Stimulated activated CD8-positive, alpha-beta memory T cell treated with anti-CD3 and anti-CD28 coated beads, Interleukin-15, amount 100 ng/mL, for 4 hours (primary cell): ENCODE data around the gene PIBF1.
"Not testable (repeated sequence)": the region's sequence is repeated elsewhere in the genome, so short reads cannot be mapped to it uniquely, and the experiment has no call there.

ENCODE experiments used
- DNase-seq, 2 donors: peaks; one replicate each; pipeline ENCODE4 v3.0.0-alpha.2; 2020; ENCODE audit warnings: low read depth in 2 of 2

The PIBF1 gene

DNA sequence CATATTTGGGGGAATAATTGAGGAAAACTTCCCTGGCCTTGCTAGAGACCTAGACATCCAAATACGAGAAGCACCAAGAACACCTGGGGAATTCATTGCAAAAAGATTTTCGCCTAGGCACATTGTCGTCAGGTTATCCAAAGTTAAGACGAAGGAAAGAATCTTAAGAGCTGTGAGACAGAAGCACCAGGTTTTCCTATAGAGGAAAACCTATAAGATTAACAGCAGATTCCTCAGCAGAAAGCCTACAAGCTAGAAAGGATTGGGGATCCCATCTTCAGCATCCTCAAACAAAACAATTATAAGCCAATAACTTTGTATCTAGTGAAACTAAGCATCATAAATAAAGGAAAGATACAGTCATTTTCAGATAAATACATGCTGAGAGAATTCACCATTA lies 114.9 kb downstream of the PIBF1 start:
- DNase-seq = no peak

DNA sequence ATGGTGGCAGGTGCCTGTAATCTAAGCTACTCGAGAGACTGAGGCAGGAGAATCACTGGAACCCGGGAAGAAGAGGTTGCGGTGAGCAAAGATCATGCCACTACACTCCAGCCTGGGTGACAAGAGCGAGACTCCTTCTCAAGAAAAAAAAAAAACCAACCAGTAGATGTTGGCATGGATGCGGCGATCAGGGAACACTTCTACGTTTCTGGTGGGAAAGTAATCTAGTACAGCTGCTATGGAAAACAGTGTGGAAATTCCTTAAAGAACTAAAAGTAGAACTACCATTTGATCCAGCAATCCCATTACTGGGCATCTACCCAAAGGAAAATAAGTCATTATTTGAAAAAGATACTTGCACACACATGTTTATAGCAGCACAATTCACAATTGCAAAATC lies 119.6 kb downstream of the PIBF1 start:
- not testable (repeated sequence) for DNase-seq

DNA sequence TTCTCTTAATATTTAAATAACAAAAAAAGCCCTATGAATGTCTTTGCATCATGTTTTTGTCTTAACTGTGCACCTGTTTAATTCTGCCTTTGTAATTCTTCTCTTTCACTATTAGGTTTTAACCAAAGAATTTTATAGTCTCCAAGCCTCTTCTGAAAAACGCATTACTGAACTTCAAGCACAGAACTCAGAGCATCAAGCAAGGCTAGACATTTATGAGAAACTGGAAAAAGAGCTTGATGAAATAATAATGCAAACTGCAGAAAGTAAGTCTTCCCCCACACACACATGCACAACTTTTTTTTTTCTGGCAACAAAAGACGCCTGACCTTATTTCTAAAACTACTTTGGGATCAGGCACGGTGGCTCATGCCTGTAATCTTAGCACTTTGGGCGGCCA lies 126.5 kb downstream of the PIBF1 start:
- no peak for DNase-seq

DNA sequence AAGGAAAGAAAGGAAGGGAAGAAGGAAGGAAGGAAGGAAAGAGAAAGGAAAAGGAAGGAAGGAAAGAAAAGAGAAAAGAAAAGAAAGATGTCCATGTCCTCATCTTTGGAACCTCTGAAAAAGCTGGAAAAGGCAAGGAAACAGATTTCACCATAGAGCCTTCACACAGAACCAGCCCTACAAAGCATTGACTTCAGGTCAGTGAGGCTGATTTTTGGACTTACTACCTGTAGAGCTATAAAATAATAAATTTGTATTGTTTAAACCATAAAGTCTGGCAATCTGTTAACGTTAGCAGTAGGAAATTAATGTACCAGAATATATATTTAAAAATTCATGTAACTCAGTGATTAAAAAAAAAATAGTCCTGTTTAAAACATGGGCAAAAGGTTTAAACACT lies 130.0 kb downstream of the PIBF1 start:
- DNase-seq = no peak

DNA sequence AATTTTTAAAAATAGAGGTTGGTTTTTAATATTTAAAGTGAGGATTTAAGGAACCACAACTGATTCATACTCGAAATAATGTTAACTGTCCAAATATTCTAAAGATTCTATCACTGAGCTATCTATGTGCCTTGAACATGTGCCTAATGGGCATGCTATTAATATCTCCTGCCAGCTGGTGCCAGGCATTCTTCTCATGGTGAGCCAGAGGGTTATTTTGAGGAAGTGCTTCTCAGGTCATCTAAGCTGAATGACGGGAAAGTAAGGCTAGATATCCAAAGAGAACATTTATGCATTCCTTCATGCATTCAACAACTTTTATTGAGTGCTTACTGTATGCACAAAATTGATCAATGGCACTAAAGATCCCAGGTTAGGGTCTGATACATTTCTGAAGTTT lies 138.2 kb downstream of the PIBF1 start:
- no peak for DNase-seq

DNA sequence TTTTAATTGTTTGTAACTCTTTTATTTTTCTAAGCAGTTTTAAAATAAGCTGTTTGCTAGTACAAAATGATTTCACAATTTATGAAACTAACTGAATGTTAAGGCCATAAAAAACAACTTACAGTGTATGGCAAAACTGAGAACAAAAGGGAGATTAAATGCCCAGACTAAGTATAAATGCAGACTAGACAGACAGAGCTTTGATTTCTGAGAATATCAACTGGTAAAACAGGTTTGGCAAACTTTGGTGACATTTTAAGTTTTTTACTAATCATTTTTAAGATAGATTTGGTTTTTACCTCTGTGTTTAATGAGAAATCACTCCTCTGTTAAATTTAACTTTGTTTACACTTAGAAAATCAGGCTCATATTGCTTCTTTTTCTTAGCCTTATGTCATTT lies 149.4 kb downstream of the PIBF1 start:
- no peak for DNase-seq

DNA sequence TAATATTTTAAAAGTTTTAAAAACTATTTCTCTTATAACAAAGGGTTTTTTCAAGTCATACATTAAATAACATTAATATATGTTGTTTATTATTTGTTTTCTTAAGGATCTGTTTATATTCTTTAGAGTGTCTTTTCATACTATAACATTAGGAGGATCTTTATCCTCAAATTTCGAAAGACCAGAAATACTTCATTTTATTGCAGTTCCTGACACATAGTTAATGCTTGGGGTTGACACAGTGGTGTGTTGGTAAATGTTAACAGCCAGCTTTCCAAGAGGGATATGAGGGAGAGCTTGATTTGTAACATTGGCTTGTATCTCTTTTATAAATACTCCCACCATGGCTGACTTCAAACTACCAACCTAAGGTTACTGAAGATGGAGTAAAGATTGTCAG lies 150.3 kb downstream of the PIBF1 start:
- no peak for DNase-seq

DNA sequence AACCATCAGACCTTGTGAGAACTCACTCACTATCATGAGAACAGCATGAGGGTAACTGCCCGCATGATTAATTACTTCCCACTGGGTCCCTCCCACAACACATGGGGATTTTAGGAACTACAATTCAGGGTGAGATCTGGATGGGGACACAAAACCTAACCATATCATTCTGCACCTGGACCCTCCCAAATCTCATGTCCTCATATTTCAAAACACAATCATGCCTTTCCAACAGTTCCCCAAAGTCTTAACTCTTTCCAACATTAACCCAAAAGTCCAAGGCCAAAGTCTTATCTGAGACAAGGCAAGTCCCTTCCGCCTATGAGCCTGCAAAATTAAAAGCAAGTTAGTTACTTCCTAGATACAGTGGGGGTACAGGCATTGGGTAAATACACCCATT lies 164.3 kb downstream of the PIBF1 start:
- not testable (repeated sequence) for DNase-seq

DNA sequence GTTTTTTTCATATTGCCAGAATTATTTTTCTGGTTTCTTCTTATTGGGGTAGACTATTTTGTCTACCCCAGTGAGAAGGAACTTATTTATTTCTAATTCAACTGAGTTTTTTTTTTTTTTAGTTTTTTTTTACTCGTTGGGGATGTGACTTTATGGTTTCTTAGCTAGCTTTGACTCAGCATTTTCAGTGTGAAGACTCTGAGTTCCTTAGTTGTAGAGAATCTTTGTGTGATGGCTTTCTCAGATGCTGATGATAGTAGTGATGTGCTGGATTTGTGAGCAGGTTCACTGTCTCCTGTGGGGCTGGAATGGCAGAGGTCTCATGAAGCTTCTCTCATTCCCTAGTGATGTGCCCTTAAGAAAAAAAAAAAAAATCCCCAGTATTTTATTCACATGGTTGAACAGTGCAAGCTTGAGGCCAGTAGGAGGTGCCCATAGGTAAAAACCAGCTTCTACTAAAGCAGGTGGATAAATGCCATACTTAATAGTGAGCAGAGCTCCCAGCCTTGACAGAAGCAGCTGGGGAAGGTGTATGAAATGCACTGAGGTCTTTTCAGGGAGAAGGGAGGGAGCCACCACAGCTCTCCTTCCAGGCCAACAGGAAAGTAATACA lies 170.7 kb downstream of the PIBF1 start:
- no peak for DNase-seq

DNA sequence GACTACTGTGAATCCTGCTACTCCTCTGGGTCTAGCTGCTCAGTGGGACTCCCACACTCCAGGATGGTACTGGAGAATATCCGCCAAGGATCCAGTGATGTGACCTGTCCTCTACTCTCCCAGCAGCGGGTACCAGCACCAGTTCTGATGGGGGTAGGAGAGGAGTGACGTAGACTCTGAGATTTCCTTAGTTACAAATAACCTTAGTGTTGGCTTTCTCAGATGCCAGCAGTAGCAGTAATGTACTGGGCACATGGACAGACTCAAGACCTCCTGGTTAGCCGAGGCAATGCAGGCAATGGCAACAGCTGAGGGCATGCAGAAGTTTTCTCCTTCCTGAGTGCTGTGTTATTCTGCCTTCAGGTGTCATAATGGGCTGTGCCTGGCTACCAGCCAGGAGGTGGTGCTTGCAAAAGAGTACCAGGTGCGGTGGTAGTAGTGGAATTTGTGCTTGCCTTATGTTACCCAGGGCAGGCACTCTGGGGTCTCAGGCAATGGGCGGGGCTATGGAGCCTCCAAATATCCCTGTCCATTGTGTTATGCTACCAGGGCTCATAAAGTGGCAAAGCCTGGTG lies 171.5 kb downstream of the PIBF1 start:
- no peak for DNase-seq

DNA sequence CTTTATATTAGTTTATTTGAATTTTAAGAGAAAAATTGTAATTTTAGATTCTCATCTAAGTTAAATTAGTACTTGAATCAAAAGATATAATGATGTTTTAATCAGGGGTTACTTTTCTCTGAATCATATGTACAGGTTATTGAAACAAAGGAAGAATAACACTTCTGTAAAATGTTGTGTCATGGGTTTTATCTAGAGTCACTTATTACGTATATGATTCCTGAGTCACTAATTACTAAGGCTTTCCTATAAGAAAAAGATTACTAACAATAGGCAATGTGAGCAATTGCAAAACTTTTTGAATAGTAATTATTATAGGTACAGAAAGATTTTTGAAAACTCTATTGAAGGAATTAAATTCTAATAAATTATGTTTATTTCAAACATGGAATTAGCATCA lies 177.7 kb downstream of the PIBF1 start:
- no peak for DNase-seq

DNA sequence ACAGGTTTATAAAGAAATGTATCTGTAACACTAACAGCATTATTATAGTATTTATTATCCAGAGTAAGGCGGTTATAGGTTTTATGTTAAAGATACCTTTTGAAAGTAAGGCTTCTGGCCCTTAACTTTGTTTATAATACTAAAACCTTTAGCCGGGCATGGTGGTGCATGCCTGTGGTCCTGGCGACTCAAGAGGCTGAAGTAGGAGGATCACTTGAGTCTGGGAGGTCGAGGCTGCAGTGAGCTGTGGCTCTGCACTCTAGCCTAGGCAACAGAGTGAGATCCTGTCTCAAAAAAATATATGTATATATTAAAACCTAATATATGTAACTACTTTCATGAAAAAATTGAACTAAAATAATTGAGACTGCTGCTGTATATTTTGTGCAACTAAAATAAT lies 178.2 kb downstream of the PIBF1 start:
- DNase-seq = no peak

DNA sequence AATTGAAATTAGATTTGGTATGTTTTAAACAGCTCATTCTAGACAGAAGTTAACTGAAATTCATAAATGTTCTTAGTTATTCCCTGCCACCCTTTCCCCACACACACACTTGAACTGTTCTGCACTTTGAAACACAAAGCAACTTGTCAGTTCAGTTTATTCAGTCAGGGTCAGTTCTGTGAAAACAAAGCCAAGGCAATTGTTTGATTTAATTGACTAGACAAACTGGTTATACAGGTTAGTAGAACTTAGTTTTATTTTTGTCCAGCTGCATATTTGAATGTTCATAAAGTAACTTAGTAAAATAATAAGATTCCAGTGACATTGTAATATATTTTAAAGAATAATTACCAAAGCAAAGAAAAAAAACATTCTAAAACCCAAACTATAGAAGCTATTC lies 178.6 kb downstream of the PIBF1 start:
- no peak for DNase-seq

DNA sequence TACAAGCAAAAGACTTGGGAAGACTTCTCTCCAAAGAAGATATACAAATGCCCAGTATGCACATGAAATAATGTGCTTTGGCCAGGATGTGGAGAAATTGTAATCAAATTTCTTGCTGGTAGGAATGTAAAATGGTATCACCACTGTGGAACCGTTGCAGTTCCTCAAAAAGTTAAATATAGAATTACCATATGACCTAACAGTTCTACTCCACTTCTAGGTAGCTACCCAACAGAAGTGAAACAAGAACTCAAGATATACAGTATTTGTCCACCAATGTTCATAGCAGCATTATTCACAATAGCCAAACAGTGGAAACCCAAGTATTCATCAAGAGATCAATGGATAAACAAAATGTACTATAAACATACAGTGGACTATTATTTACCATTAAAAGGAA lies 181.8 kb downstream of the PIBF1 start:
- DNase-seq = no peak

DNA sequence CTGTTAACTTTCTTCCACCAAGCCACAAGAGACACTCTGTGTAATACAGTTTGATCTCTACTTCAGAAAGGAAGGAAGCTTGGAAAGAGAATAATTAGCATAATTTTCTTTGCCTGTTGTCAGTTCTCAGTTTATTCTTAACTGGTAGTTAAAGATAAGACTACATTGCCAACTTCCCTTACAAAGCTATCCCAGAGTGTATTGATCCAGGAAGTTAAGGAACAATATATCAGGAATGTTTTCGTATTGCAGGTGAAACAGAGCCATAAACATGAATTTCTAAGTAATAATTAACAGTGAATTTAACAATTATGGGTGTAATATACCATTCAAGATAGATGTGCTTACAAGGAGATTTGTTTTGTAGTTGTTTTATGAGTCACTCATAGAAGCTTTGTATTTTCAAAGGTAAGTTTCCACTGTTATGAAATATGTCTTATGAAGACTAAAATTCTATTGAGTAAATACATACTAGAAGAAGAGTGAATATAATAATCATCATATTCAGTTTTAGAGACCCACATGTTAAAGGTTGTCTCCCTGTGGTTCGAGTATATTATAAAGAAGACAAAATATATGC lies 188.5 kb downstream of the PIBF1 start:
- no peak for DNase-seq

DNA sequence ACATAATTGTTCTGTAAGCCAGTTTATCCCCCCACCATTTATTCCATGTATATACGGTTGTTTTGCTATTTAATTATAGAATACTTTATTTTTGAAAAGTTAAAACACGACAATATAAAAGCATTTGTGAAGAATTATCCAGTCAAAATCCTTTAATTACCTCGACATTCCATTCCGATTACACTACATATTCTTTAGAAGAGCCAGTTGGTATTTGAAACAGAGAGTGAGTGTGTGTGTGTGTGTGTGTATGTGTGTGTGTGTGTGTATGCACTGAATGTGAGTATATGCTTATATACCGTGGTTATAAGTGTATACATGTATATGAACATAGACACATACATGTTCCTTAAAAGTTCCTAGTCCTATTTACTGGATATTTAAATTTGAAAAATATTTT lies 189.0 kb downstream of the PIBF1 start:
- DNase-seq = no peak

DNA sequence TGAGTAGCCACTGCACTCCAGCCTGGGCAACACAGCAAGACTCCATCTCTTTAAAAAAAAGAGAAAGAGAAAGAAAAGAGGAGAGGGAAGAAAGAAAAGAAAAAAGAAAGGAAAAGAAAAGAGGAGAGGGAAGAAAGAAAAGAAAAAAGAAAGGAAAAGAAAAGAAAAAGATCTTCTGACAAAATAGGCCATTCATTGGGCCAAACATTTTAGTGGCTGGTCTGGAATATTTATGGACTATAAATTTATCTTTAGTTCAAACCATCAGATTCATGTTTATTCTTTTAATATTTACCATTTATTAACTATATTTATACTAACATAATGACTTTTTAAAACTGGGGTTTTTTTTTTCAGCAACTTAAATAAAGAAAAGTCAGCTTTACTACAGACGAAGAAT lies 191.3 kb downstream of the PIBF1 start:
- DNase-seq = no peak

DNA sequence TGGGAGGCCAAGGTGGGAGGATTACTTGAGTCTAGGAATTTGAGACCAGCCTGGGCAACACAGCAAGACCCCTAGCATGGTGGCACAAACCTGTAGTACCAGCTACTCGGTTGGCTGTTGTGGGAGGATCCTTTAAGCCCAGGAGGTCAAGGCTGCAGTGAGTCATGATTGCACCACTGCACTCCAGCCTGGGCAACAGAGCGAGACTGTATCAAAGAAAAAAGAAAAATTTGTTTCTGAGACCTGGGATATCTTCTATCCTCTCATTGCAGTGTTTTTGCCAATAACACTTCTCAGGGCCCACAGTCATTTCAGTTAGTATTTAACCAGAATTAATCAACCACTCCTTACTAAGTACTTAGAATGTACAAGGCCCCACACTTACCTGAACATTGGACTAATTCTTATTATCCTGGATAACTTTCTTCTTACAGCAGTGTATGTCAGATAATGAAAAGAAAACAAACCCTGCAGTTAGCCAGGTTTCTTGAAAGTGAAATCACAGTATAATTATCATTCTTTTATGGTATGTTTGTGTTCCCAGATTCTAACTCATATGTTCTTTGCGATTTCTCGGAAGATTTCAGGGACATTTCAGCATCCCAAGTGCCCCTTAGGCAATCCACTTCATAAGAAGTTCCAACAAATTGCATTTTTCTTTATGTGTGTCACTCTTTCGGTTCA lies 201.3 kb downstream of the PIBF1 start:
- DNase-seq = no peak

DNA sequence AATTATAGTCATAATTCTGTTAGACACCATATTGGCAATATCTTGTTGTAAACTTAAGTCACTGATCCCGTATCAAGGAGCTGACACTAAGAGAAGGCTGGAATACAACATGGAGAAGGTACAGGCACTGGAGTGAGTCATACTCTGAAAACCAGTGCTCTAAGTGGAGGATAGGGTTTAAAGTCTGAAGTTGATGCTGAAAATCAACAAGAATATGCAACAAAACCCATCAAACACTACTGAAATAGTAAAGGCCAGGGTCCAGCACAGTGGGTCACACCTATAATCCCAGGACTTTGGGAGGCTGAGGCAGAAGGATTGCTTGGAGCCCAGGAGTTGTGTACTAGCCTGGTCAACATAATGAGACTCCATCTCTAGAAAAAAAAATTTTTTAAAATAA lies 203.7 kb downstream of the PIBF1 start:
- DNase-seq = no peak

DNA sequence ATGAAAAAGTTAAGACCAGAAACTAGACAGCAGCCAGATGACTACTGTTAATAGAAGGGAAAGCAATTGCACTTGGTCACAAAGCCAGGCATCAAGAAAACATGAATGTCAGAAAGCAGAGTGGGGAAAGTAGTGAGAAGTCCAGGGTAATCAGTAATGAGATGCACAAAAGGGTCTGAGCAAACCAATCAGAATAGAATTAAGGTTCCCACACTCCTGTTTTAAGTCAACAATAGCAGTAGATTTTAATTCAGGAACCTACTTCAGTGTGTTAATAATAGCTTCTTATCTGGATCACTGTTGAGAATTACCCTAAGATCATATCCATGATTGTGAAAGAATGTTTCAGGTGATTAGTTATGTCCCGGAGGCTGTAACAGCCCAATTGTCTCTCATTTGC lies 204.3 kb downstream of the PIBF1 start:
- no peak for DNase-seq

DNA sequence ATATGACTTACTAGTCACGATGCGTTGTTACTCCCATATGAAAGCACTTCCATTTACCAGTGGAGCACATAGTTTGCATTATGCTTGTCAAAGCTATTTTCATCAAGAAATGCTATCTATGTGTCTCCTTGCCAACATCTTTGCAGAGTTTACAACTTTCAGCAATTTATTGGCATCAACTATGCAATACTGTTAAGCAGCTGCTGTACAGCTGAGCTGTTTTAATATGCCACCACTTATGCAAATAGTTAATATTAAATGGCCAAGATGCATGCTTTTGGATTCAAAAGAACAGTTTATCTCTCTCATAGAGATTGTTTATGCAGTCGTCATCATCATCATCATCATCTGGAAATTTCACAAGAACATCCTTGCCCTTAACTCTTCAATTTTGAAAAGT lies 209.0 kb downstream of the PIBF1 start:
- DNase-seq = no peak

DNA sequence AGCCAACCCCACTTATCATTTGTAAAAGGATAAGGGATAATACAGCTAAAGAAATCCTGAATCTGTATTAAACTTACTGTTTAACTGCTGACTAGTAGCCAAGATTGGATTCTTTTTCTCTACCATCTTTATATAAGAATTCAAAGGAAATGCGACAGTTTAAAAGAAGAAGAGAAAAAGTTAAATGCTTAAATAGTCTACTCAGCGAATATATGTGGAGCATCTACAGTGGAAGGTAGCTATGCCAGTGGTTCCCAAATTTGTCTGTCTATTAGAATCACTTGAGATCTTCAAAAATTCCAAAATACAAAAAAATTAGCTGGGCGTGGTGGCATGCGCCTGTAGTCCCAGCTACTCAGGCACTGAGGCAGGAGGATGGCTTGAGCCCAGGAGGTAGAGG lies 216.1 kb downstream of the PIBF1 start:
- no peak for DNase-seq

DNA sequence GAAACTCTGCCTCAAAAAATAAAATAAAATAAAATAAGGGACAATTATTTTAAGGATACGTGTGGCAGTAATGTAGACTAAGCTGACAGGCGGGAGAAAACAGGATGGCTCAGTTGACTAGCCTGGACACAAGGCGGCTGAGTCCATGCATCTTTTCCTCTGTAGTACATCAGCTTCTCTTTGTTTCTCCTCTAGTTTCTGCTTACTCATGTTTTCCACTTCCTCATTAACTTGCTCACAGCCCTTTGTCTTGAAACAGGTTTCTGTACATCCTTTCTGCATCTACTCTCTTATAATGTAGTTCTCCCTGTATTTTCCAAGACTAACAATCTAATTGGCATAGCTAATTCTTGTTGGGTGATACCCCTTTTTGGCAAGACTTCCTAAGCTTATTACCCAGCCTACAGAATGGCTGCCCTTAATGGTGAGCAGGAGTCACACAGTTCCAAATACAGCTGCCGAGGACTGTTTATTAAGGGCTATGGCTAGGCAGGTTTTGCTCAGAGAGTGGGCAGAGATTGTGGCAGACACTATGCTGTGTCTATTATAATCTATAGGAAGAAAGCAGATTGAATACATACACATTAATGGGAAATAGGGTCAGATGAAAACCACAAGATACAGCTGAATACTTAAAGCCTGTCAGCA lies 218.2 kb downstream of the PIBF1 start:
- no peak for DNase-seq
